Endothelial cell (in vitro differentiated cells): ENCODE measurements around the gene AMBP. TPM values are rescaled to one million over a fixed set of nuclear protein-coding genes. Genes with fewer than 3 reads are reported as not detected.

Experiments used
- DNase-seq: peaks from one replicate; pipeline ENCODE4 v3.0.0; 2021; ENCODE audit warnings: low spot score
- H3K27ac Mint-ChIP-seq: one replicate; pipeline ENCODE4 v1.8.0; 2021; ENCODE audit warnings: mixed read lengths, inconsistent platforms; ENCODE audit not compliant: unreplicated experiment
- H3K27me3 Mint-ChIP-seq: one replicate; pipeline ENCODE4 v1.8.0; 2021; ENCODE audit warnings: mild to moderate bottlenecking, moderate library complexity, mixed read lengths, inconsistent platforms; ENCODE audit not compliant: unreplicated experiment
- H3K36me3 Mint-ChIP-seq: one replicate; pipeline ENCODE4 v1.8.0; 2021; ENCODE audit warnings: mild to moderate bottlenecking, low read depth, mixed read lengths, inconsistent platforms; ENCODE audit not compliant: unreplicated experiment
- H3K4me1 Mint-ChIP-seq: one replicate; pipeline ENCODE4 v1.8.0; 2021; ENCODE audit warnings: mild to moderate bottlenecking, mixed read lengths, inconsistent platforms; ENCODE audit not compliant: unreplicated experiment
- H3K4me3 Mint-ChIP-seq: one replicate; pipeline ENCODE4 v1.8.0; 2021; ENCODE audit warnings: mild to moderate bottlenecking, mixed read lengths, inconsistent platforms; ENCODE audit not compliant: unreplicated experiment
- H3K9me3 Mint-ChIP-seq: one replicate; pipeline ENCODE4 v1.8.0; 2021; ENCODE audit warnings: mixed read lengths, inconsistent platforms; ENCODE audit not compliant: unreplicated experiment
- CTCF ChIP-seq: fragments of 200-600 bp; sonication (generic); IDR thresholded peaks from one replicate; pipeline ENCODE4 v1.5.0; 2021; ENCODE audit warnings: antibody characterized with exemption; ENCODE audit not compliant: unreplicated experiment
- total RNA-seq: library from RNA; stranded (reverse); fragmentation: NEBNext Ultra II Directional; extraction: Animal tissue kit (Norgen Biotek cat#: 25700); gene quantifications from one replicate; pipeline ENCODE4 v1.2.1, GENCODE V29; 2021; ENCODE audit not compliant: unreplicated experiment

The AMBP gene
- total RNA-seq, 1 donor from 2014 or later, result not detected

GRCh38 chr9:114026335-114026734 lies 51.8 kb downstream of the AMBP start:
- Mint-ChIP-seq H3K27me3 (peaks cover 2% of the 10 kb centered on the region), H3K9me3 (peaks cover 7% of the 10 kb centered on the region), H3K36me3 (peaks cover 50% of the 10 kb centered on the region), H3K4me3 (peak overlapping the region; percentile 40), H3K4me1 (peaks cover 17% of the 10 kb centered on the region), H3K27ac (no peak overlapping the region)
- DNase-seq, result no peak
- no peak for TF ChIP-seq CTCF

GRCh38 chr9:114025760-114026159 lies 52.3 kb downstream of the AMBP start:
- peaks cover 50% of the 10 kb centered on the region for H3K36me3 Mint-ChIP-seq
- H3K4me3 Mint-ChIP-seq, result no peak overlapping the region
- no peak for DNase-seq
- no peaks in the 10 kb centered on the region for H3K27me3 Mint-ChIP-seq
- H3K4me1 Mint-ChIP-seq, result peaks cover 17% of the 10 kb centered on the region
- H3K9me3 Mint-ChIP-seq, result peaks cover 7% of the 10 kb centered on the region
- H3K27ac Mint-ChIP-seq, result no peak overlapping the region
- no peak for TF ChIP-seq CTCF

GRCh38 chr9:114025196-114025753 lies 52.8 kb downstream of the AMBP start:
- Mint-ChIP-seq H3K27ac (no peak overlapping the region), H3K9me3 (peaks cover 7% of the 10 kb centered on the region), H3K27me3 (no peaks in the 10 kb centered on the region), H3K36me3 (peaks cover 50% of the 10 kb centered on the region), H3K4me1 (peaks cover 17% of the 10 kb centered on the region), H3K4me3 (no peak overlapping the region)
- DNase-seq, result no peak
- TF ChIP-seq CTCF, result no peak

- no peak overlapping the region for H3K27ac Mint-ChIP-seq
- peaks cover 7% of the 10 kb centered on the region for H3K4me1 Mint-ChIP-seq
- DNase-seq, result no peak
- peak overlapping the region; percentile 26 for H3K4me3 Mint-ChIP-seq
- H3K36me3 Mint-ChIP-seq, result peaks cover 50% of the 10 kb centered on the region
- H3K27me3 Mint-ChIP-seq, result no peaks in the 10 kb centered on the region
- TF ChIP-seq CTCF, result no peak
- H3K9me3 Mint-ChIP-seq, result peaks cover 7% of the 10 kb centered on the region
Observed at GRCh38 chr9:114023961-114024360, 54.1 kb downstream of the AMBP start.

- H3K4me3 Mint-ChIP-seq, result no peak overlapping the region
- no peaks in the 10 kb centered on the region for H3K27me3 Mint-ChIP-seq
- TF ChIP-seq CTCF, result no peak
- no peaks in the 10 kb centered on the region for H3K4me1 Mint-ChIP-seq
- peaks cover 7% of the 10 kb centered on the region for H3K9me3 Mint-ChIP-seq
- H3K27ac Mint-ChIP-seq, result no peak overlapping the region
- H3K36me3 Mint-ChIP-seq, result peaks cover 51% of the 10 kb centered on the region
- no peak for DNase-seq
Observed at GRCh38 chr9:114021578-114021977, 56.5 kb downstream of the AMBP start.
